ENCODE measurements around the gene MINPP1. TPM values are rescaled to one million over a fixed set of nuclear protein-coding genes. Genes with fewer than 3 reads are reported as not detected.

The MINPP1 gene
- polyA plus RNA-seq, 1 of the 3 experiments (the other 2 are of a cell fraction): 23.7 TPM

DNA sequence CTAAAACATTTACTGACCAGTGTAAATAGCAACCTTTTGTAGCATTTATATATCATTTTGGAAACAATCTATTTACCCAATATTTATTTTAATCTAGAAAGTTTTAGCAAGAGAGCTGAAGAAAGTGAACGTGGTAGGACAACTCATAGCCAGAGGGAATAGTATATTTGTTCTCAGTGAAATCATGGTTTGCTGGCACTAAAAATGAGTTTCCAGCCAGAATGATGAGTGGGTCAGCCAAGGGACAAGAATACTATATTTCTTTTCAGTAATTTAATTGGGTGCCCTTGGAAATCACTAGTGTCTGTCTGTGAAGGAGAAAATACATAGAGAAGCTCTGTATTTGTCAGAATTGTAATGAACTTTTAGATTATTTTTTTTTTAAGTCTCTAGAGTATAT is 74.9 kb downstream of the MINPP1 start:
- ChIA-PET CTCF (no interaction called here), POLR2A (no interaction called here)
- H3K27ac ChIP-seq (ENCODE audit: low read depth in 2 of 2, low read length in 1 of 2): no peak overlapping the region
- no peak overlapping the region for H3K9ac ChIP-seq
- no peak overlapping the region for H3K4me2 ChIP-seq
- no peaks in the 10 kb centered on the region for H3K9me2 ChIP-seq
- H3K27me3 ChIP-seq (ENCODE audit: insufficient read depth): no peaks in the 10 kb centered on the region
- no peak for DNase-seq
- H3K9me3 ChIP-seq: no peaks in the 10 kb centered on the region
- peaks cover 0 to 3% of the 10 kb centered on the region in 2 experiments; a peak in 1 of 4 replicates for H3K4me1 ChIP-seq (ENCODE audit: control insufficient read depth in 1 of 2, insufficient read depth in 2 of 2, low read depth in 1 of 2, low read length in 1 of 2)
- 63% methylated on average over 1 of the region's 1 CpG for WGBS (ENCODE audit: low lambda C conversion rate)
- no peaks in the 10 kb centered on the region for H4K20me1 ChIP-seq (ENCODE audit: insufficient read depth)
- TF ChIP-seq MAX (IDR thresholded peaks at IDR 0.05; ENCODE audit: low read depth) (no peak), GABPA (IDR thresholded peaks at IDR 0.05; ENCODE audit: low read depth) (no peak), FOXM1 (IDR thresholded peaks at IDR 0.05; ENCODE audit: low read depth) (no peak), EZH2phosphoT487 (IDR thresholded peaks at IDR 0.05; ENCODE audit: borderline replicate concordance, low read depth) (no peak), CHD2 (IDR thresholded peaks at IDR 0.05; ENCODE audit: low read length, partially characterized antibody) (no peak), TEAD4 (IDR thresholded peaks at IDR 0.05; ENCODE audit: borderline replicate concordance, insufficient read depth) (no peak), RAD21 (IDR thresholded peaks at IDR 0.05; ENCODE audit: low read length) (no peak), MEF2A (IDR thresholded peaks at IDR 0.05; ENCODE audit: borderline replicate concordance, low read depth) (no peak), PBX3 (IDR thresholded peaks at IDR 0.05) (no peak), SMC3 (IDR thresholded peaks at IDR 0.05; ENCODE audit: low read depth, low read length) (no peak), NRF1 (IDR thresholded peaks at IDR 0.05; ENCODE audit: low read depth, low read length) (no peak)
- TF ChIP-seq, protein P1, sequence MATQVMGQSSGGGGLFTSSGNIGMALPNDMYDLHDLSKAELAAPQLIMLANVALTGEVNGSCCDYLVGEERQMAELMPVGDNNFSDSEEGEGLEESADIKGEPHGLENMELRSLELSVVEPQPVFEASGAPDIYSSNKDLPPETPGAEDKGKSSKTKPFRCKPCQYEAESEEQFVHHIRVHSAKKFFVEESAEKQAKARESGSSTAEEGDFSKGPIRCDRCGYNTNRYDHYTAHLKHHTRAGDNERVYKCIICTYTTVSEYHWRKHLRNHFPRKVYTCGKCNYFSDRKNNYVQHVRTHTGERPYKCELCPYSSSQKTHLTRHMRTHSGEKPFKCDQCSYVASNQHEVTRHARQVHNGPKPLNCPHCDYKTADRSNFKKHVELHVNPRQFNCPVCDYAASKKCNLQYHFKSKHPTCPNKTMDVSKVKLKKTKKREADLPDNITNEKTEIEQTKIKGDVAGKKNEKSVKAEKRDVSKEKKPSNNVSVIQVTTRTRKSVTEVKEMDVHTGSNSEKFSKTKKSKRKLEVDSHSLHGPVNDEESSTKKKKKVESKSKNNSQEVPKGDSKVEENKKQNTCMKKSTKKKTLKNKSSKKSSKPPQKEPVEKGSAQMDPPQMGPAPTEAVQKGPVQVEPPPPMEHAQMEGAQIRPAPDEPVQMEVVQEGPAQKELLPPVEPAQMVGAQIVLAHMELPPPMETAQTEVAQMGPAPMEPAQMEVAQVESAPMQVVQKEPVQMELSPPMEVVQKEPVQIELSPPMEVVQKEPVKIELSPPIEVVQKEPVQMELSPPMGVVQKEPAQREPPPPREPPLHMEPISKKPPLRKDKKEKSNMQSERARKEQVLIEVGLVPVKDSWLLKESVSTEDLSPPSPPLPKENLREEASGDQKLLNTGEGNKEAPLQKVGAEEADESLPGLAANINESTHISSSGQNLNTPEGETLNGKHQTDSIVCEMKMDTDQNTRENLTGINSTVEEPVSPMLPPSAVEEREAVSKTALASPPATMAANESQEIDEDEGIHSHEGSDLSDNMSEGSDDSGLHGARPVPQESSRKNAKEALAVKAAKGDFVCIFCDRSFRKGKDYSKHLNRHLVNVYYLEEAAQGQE (IDR thresholded peaks at IDR 0.05; ENCODE audit: low read depth, low read length): no peak
- TF ChIP-seq, protein P2, sequence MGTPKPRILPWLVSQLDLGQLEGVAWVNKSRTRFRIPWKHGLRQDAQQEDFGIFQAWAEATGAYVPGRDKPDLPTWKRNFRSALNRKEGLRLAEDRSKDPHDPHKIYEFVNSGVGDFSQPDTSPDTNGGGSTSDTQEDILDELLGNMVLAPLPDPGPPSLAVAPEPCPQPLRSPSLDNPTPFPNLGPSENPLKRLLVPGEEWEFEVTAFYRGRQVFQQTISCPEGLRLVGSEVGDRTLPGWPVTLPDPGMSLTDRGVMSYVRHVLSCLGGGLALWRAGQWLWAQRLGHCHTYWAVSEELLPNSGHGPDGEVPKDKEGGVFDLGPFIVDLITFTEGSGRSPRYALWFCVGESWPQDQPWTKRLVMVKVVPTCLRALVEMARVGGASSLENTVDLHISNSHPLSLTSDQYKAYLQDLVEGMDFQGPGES (IDR thresholded peaks at IDR 0.05; ENCODE audit: low read depth, low read length): no peak
- H3K36me3 ChIP-seq (replicated peaks in 1 of 2; ENCODE audit: control insufficient read depth in 1 of 2, insufficient read depth in 2 of 2, low read length in 1 of 2): no peaks in the 10 kb centered on the region
- H2AFZ ChIP-seq (ENCODE audit: low read depth): no peak overlapping the region
- H3F3A ChIP-seq (replicated peaks; ENCODE audit: insufficient read depth): no peaks in the 10 kb centered on the region
- no peak overlapping the region for H3K4me3 ChIP-seq (ENCODE audit: low read depth in 2 of 2, low read length in 1 of 2)
- no peaks in the 10 kb centered on the region for H3K79me2 ChIP-seq (ENCODE audit: insufficient read depth)

All from SK-N-SH (cell line).